Stimulated activated CD4-positive, alpha-beta T cell treated with anti-CD3 and anti-CD28 coated beads, Interleukin-4, amount 100 ng/mL, for 1 hour (primary cell): Measurements from ENCODE around the gene CHCT1.
"Not testable (repeated sequence)": the region's sequence is repeated elsewhere in the genome, so short reads cannot be mapped to it uniquely, and the experiment has no call there.

Source experiments
- DNase-seq: peaks from one replicate; pipeline ENCODE4 v3.0.0-alpha.2; 2020

CHCT1 gene

GRCh38 chr17:60422162-60422665 is at the start of gene CHCT1:
TSS of gene CHCT1 (plus strand) at chr17:60422489. CDS start at chr17:60422593, 104 bp downstream.
- no peak for DNase-seq

- DNase-seq, result no peak
Observed at GRCh38 chr17:60372790-60373483, 49.4 kb upstream of the CHCT1 start.

GRCh38 chr17:60378187-60378586 is 44.1 kb upstream of the CHCT1 start:
- not testable (repeated sequence) for DNase-seq

GRCh38 chr17:60379461-60379860 is 42.8 kb upstream of the CHCT1 start:
- DNase-seq, result not testable (repeated sequence)

- DNase-seq, result no peak
Observed at GRCh38 chr17:60381958-60382357, 40.3 kb upstream of the CHCT1 start.

- no peak for DNase-seq
Observed at GRCh38 chr17:60383379-60383778, 38.9 kb upstream of the CHCT1 start.

GRCh38 chr17:60384921-60385320 is 37.4 kb upstream of the CHCT1 start:
- DNase-seq, result not testable (repeated sequence)

GRCh38 chr17:60386147-60387058 is 35.9 kb upstream of the CHCT1 start:
- no peak for DNase-seq

- DNase-seq, result no peak
Observed at GRCh38 chr17:60387666-60388065, 34.6 kb upstream of the CHCT1 start.

- DNase-seq, result no peak
Observed at GRCh38 chr17:60388742-60389141, 33.5 kb upstream of the CHCT1 start.

- DNase-seq, result no peak
Observed at GRCh38 chr17:60390186-60390585, 32.1 kb upstream of the CHCT1 start.

GRCh38 chr17:60390925-60391470 is 31.3 kb upstream of the CHCT1 start:
- peak; percentile 13 for DNase-seq

GRCh38 chr17:60391471-60392041 is 30.7 kb upstream of the CHCT1 start:
- no peak for DNase-seq

- DNase-seq, result peak; percentile 99
Observed at GRCh38 chr17:60392042-60392844, 30.0 kb upstream of the CHCT1 start, which contains the start of gene USP32. TSS of gene USP32 (minus strand) at chr17:60392133. CDS start at chr17:60391939, 194 bp downstream.

- DNase-seq, result peak; percentile 36
Observed at GRCh38 chr17:60392845-60393702, 29.2 kb upstream of the CHCT1 start.

GRCh38 chr17:60393840-60394723 is 28.2 kb upstream of the CHCT1 start:
- DNase-seq, result no peak

GRCh38 chr17:60395508-60396065 is 26.7 kb upstream of the CHCT1 start:
- DNase-seq, result no peak

- DNase-seq, result no peak
Observed at GRCh38 chr17:60396412-60396811, 25.9 kb upstream of the CHCT1 start.

GRCh38 chr17:60398227-60398959 is 23.9 kb upstream of the CHCT1 start:
- no peak for DNase-seq
